HL-60 (cell line): ENCODE measurements around the gene ZNF511.

Source experiments
- DNase-seq, 2 experiments: peaks; one replicate each; pipeline ENCODE4 v3.0.0-alpha.2; 2010 to 2020; ENCODE audit warnings: low read depth in 1 of 2, low spot score in 1 of 2
- H3K27ac ChIP-seq: fragments of 250-450 bp; sonication (Bioruptor Pico); replicated peaks from 2 replicates; pipeline ENCODE4 v1.5.1; 2020; ENCODE audit warnings: mild to moderate bottlenecking, moderate library complexity
- H3K27me3 ChIP-seq: fragments of 250-450 bp; sonication (Bioruptor Pico); 2 replicates; pipeline ENCODE4 v1.5.1; 2021; ENCODE audit warnings: mild to moderate bottlenecking, moderate library complexity; ENCODE audit not compliant: insufficient read depth, poor library complexity, severe bottlenecking
- H3K4me3 ChIP-seq: replicated peaks from 2 replicates; pipeline ENCODE4 v1.5.1; 2011; ENCODE audit warnings: mild to moderate bottlenecking, control low read depth, low read length; ENCODE audit not compliant: insufficient read depth
- CTCF ChIP-seq: IDR thresholded peaks from one replicate; pipeline ENCODE4 v1.5.1; 2011; ENCODE audit warnings: low read length, control low read depth, inconsistent platforms; ENCODE audit not compliant: insufficient read depth
- GABPA ChIP-seq: IDR thresholded peaks from 2 replicates; pipeline ENCODE4 v1.6.1; 2012; ENCODE audit warnings: low read depth
- POLR2AphosphoS5 ChIP-seq: IDR thresholded peaks from 2 replicates; pipeline ENCODE4 v1.6.1; 2012; ENCODE audit warnings: low read depth
- SPI1 ChIP-seq: IDR thresholded peaks from 2 replicates; pipeline ENCODE4 v1.6.1; 2012; ENCODE audit warnings: low read depth, mild to moderate bottlenecking, borderline replicate concordance
- TF ChIP-seq, protein P1 (sequence below): IDR thresholded peaks from 2 replicates; pipeline ENCODE4 v1.6.1; 2012; ENCODE audit warnings: low read depth; ENCODE audit not compliant: insufficient replicate concordance

The ZNF511 gene

DNA sequence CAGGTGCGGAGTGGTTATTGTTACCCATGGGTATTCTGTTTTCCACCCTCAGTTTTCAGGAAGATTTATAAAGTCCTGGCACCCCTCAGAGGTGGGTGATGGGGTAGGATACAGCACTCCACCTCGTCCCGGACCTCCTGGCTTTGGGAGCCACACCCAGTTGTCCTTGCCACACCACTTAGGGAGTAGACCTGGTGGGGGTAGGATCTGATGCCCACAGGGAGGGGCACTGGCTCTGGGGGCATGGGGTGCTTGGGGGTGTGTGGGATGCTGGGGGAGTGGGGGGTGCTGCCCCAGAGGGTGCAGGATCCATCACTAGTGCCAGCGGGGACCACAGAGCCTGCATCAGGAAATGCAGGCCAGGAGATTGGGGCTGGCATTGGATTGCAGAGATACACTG, 4.5 kb downstream of the ZNF511 start:
- TF ChIP-seq CTCF = no peak
- no peak for TF ChIP-seq POLR2AphosphoS5
- no peak for TF ChIP-seq SPI1
- TF ChIP-seq, protein P1, sequence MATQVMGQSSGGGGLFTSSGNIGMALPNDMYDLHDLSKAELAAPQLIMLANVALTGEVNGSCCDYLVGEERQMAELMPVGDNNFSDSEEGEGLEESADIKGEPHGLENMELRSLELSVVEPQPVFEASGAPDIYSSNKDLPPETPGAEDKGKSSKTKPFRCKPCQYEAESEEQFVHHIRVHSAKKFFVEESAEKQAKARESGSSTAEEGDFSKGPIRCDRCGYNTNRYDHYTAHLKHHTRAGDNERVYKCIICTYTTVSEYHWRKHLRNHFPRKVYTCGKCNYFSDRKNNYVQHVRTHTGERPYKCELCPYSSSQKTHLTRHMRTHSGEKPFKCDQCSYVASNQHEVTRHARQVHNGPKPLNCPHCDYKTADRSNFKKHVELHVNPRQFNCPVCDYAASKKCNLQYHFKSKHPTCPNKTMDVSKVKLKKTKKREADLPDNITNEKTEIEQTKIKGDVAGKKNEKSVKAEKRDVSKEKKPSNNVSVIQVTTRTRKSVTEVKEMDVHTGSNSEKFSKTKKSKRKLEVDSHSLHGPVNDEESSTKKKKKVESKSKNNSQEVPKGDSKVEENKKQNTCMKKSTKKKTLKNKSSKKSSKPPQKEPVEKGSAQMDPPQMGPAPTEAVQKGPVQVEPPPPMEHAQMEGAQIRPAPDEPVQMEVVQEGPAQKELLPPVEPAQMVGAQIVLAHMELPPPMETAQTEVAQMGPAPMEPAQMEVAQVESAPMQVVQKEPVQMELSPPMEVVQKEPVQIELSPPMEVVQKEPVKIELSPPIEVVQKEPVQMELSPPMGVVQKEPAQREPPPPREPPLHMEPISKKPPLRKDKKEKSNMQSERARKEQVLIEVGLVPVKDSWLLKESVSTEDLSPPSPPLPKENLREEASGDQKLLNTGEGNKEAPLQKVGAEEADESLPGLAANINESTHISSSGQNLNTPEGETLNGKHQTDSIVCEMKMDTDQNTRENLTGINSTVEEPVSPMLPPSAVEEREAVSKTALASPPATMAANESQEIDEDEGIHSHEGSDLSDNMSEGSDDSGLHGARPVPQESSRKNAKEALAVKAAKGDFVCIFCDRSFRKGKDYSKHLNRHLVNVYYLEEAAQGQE = no peak
- no peak for TF ChIP-seq GABPA
- no peak overlapping the region for H3K27ac ChIP-seq
- DNase-seq = no peak
- H3K4me3 ChIP-seq = no peak overlapping the region
- H3K27me3 ChIP-seq = no peaks in the 10 kb centered on the region

GRCh38 chr10:133314911-133315310, 6.2 kb downstream of the ZNF511 start:
- TF ChIP-seq SPI1 (no peak), CTCF (no peak), GABPA (no peak), POLR2AphosphoS5 (no peak)
- TF ChIP-seq, protein P1 = no peak
- H3K27ac ChIP-seq = no peak overlapping the region
- no peak for DNase-seq
- H3K27me3 ChIP-seq = peaks cover under 1% of the 10 kb centered on the region
- no peak overlapping the region for H3K4me3 ChIP-seq

DNA sequence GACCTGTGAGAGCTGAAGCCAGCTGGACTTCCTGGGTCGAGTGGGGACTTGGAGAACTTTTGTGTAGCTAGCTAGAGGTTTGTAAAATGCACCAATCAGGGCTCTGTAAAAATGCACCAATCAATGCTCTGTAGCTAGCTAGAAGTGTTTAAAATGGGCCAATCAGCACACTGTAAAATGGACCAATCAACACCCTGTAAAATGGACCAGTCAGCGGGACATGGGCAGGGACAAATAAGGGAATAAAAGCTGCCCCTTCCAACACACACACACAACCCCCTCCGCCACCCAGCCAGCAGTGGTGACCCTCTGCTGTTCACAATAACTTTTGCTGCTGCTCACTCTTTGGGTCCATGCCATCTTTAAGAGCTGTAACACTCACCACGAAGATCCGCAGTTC, 7.1 kb downstream of the ZNF511 start:
- TF ChIP-seq CTCF (no peak), POLR2AphosphoS5 (no peak), SPI1 (no peak), GABPA (no peak)
- TF ChIP-seq, protein P1 = no peak
- DNase-seq = no peak

More for the DNA sequence above, 7.1 kb downstream of the ZNF511 start:
- no peak overlapping the region for H3K4me3 ChIP-seq
- no peak overlapping the region for H3K27ac ChIP-seq
- peaks cover 2% of the 10 kb centered on the region for H3K27me3 ChIP-seq
